Measurements from ENCODE around the gene GOT1.

GRCh38 chr10:99358101-99358500, 72.3 kb downstream of the GOT1 start:
- TF ChIP-seq CTCF (conservative IDR thresholded peaks at IDR 0.05; ENCODE audit: low read depth, low read length) (no peak), EZH2 (IDR thresholded peaks at IDR 0.05; ENCODE audit: borderline replicate concordance, low read depth, low read length, poor library complexity, severe bottlenecking) (no peak)

All from A673 (cell line).